ENCODE results near the gene CMTM8. TPM values are rescaled to one million over a fixed set of nuclear protein-coding genes. Genes with fewer than 3 reads are reported as not detected.

CMTM8 gene
- total and polyA plus RNA-seq, 2 experiments from 2014 or later, result 19.9 to 24.5 TPM

DNA sequence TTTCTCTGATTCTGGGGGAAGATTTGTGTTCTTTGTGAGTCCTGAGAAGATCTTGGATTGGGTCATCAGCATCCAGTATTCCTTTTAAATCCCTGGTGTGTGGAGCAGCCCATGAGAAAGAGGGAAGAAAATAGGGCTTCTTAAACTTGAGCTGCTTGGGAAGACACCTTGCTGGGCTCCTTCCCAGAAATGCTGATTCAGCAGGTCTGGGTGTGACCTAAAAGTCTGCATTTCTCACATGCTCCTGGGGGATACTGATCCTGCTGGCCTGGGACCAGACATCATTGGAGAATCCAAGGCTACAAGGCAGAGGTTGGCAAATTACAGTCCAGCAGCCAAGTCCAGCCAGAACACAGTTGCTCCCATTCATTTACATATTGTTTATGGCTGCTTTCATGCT lies 99.0 kb downstream of the CMTM8 start:
- no peaks in the 10 kb centered on the region for H3K4me1 ChIP-seq (ENCODE audit: insufficient read depth)
- no peaks in the 10 kb centered on the region for H3K27me3 ChIP-seq (ENCODE audit: insufficient read depth)
- no peak overlapping the region for H3K27ac ChIP-seq (ENCODE audit: low read depth)
- Mint-ChIP-seq H3K4me3 (no peak overlapping the region), H3K27ac (no peak overlapping the region), H3K27me3 (ENCODE audit: insufficient read depth, low read depth, poor library complexity) (no peaks in the 10 kb centered on the region), H3K4me1 (peaks cover 23% of the 10 kb centered on the region), H3K36me3 (ENCODE audit: low read depth) (no peaks in the 10 kb centered on the region), H3K9me3 (no peaks in the 10 kb centered on the region)
- H3K79me2 ChIP-seq (replicated peaks; ENCODE audit: insufficient read depth), result no peaks in the 10 kb centered on the region; the same call in 1 of the 2 replicates
- no peak overlapping the region for H3K4me2 ChIP-seq
- no peaks in the 10 kb centered on the region for H3F3A ChIP-seq (replicated peaks; ENCODE audit: low read depth)
- ATAC-seq (no peak), DNase-seq (ENCODE audit: low spot score) (no peak)
- TF ChIP-seq ETS1 (IDR thresholded peaks at IDR 0.05) (no peak), CREB1 (CRISPR knock-in tag; IDR thresholded peaks at IDR 0.05; ENCODE audit: low read depth) (no peak), POLR2AphosphoS5 (IDR thresholded peaks at IDR 0.05; ENCODE audit: low read depth) (no peak)
- TF ChIP-seq, protein P1, sequence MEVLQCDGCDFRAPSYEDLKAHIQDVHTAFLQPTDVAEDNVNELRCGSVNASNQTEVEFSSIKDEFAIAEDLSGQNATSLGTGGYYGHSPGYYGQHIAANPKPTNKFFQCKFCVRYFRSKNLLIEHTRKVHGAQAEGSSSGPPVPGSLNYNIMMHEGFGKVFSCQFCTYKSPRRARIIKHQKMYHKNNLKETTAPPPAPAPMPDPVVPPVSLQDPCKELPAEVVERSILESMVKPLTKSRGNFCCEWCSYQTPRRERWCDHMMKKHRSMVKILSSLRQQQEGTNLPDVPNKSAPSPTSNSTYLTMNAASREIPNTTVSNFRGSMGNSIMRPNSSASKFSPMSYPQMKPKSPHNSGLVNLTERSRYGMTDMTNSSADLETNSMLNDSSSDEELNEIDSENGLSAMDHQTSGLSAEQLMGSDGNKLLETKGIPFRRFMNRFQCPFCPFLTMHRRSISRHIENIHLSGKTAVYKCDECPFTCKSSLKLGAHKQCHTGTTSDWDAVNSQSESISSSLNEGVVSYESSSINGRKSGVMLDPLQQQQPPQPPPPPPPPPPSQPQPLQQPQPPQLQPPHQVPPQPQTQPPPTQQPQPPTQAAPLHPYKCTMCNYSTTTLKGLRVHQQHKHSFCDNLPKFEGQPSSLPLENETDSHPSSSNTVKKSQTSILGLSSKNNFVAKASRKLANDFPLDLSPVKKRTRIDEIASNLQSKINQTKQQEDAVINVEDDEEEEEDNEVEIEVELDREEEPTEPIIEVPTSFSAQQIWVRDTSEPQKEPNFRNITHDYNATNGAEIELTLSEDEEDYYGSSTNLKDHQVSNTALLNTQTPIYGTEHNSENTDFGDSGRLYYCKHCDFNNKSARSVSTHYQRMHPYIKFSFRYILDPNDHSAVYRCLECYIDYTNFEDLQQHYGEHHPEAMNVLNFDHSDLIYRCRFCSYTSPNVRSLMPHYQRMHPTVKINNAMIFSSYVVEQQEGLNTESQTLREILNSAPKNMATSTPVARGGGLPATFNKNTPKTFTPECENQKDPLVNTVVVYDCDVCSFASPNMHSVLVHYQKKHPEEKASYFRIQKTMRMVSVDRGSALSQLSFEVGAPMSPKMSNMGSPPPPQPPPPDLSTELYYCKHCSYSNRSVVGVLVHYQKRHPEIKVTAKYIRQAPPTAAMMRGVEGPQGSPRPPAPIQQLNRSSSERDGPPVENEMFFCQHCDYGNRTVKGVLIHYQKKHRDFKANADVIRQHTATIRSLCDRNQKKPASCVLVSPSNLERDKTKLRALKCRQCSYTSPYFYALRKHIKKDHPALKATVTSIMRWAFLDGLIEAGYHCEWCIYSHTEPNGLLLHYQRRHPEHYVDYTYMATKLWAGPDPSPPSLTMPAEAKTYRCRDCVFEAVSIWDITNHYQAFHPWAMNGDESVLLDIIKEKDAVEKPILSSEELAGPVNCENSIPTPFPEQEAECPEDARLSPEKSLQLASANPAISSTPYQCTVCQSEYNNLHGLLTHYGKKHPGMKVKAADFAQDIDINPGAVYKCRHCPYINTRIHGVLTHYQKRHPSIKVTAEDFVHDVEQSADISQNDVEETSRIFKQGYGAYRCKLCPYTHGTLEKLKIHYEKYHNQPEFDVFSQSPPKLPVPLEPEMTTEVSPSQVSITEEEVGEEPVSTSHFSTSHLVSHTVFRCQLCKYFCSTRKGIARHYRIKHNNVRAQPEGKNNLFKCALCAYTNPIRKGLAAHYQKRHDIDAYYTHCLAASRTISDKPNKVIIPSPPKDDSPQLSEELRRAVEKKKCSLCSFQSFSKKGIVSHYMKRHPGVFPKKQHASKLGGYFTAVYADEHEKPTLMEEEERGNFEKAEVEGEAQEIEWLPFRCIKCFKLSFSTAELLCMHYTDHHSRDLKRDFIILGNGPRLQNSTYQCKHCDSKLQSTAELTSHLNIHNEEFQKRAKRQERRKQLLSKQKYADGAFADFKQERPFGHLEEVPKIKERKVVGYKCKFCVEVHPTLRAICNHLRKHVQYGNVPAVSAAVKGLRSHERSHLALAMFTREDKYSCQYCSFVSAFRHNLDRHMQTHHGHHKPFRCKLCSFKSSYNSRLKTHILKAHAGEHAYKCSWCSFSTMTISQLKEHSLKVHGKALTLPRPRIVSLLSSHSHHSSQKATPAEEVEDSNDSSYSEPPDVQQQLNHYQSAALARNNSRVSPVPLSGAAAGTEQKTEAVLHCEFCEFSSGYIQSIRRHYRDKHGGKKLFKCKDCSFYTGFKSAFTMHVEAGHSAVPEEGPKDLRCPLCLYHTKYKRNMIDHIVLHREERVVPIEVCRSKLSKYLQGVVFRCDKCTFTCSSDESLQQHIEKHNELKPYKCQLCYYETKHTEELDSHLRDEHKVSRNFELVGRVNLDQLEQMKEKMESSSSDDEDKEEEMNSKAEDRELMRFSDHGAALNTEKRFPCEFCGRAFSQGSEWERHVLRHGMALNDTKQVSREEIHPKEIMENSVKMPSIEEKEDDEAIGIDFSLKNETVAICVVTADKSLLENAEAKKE (CRISPR knock-in tag; IDR thresholded peaks at IDR 0.05), result no peak
- no peak overlapping the region for H3K4me3 ChIP-seq
- H3K9me2 ChIP-seq (ENCODE audit: insufficient read depth), result no peaks in the 10 kb centered on the region
- no peak overlapping the region for H2AFZ ChIP-seq
- H4K20me1 ChIP-seq (replicated peaks; ENCODE audit: insufficient read depth), result 0 out of 2 replicates have a peak, but pooled peaks cover 3% of the 10 kb centered on the region
- H3K36me3 ChIP-seq (ENCODE audit: insufficient read depth), result no peaks in the 10 kb centered on the region

DNA sequence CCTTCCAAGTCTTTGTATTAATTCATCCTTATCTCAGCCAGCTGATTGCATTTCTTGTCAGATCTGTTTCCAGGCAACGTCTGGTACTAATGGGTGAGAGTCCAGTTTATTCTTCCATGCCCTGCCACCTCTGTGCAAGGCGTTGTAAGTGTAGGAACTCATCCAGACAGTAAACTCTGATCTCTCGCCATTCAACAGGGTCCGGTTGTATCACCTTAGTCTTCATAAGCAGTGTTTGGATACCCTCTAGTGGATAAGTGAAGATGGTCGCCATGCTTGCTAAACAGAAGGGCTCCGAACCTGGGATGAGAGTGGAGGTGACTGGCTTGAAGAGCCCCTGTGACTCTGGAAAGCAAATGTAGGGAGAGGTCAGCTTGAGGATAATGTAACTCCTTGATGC lies 101.6 kb downstream of the CMTM8 start:
- Mint-ChIP-seq H3K27ac (no peak overlapping the region), H3K4me1 (peaks cover 14% of the 10 kb centered on the region), H3K4me3 (no peak overlapping the region), H3K36me3 (ENCODE audit: low read depth) (no peaks in the 10 kb centered on the region), H3K27me3 (ENCODE audit: insufficient read depth, low read depth, poor library complexity) (no peaks in the 10 kb centered on the region), H3K9me3 (no peaks in the 10 kb centered on the region)
- Histone ChIP-seq H3K79me2 (replicated peaks; ENCODE audit: insufficient read depth) (no peaks in the 10 kb centered on the region; the same call in 1 of the 2 replicates), H3K27ac (ENCODE audit: low read depth) (no peak overlapping the region), H3F3A (replicated peaks; ENCODE audit: low read depth) (no peaks in the 10 kb centered on the region), H3K4me3 (no peak overlapping the region), H3K4me2 (no peak overlapping the region), H3K4me1 (ENCODE audit: insufficient read depth) (no peaks in the 10 kb centered on the region), H3K36me3 (ENCODE audit: insufficient read depth) (no peaks in the 10 kb centered on the region), H3K27me3 (ENCODE audit: insufficient read depth) (no peaks in the 10 kb centered on the region), H2AFZ (no peak overlapping the region), H3K9me2 (ENCODE audit: insufficient read depth) (no peaks in the 10 kb centered on the region), H4K20me1 (replicated peaks; ENCODE audit: insufficient read depth) (no peaks in the 10 kb centered on the region)
- ATAC-seq (peak; percentile 95), DNase-seq (ENCODE audit: low spot score) (peak; percentile 82)
- no peak for TF ChIP-seq POLR2AphosphoS5 (IDR thresholded peaks at IDR 0.05; ENCODE audit: low read depth)
- TF ChIP-seq, protein P2, sequence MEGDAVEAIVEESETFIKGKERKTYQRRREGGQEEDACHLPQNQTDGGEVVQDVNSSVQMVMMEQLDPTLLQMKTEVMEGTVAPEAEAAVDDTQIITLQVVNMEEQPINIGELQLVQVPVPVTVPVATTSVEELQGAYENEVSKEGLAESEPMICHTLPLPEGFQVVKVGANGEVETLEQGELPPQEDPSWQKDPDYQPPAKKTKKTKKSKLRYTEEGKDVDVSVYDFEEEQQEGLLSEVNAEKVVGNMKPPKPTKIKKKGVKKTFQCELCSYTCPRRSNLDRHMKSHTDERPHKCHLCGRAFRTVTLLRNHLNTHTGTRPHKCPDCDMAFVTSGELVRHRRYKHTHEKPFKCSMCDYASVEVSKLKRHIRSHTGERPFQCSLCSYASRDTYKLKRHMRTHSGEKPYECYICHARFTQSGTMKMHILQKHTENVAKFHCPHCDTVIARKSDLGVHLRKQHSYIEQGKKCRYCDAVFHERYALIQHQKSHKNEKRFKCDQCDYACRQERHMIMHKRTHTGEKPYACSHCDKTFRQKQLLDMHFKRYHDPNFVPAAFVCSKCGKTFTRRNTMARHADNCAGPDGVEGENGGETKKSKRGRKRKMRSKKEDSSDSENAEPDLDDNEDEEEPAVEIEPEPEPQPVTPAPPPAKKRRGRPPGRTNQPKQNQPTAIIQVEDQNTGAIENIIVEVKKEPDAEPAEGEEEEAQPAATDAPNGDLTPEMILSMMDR (conservative IDR thresholded peaks at IDR 0.05; ENCODE audit: low read depth in 2 of 2), result peak; percentile 68 to 91
